Smooth muscle cell (in vitro differentiated cells): Measurements from ENCODE around the gene SUN5. TPM values are rescaled to one million over a fixed set of nuclear protein-coding genes. Genes with fewer than 3 reads are reported as not detected.

Source experiments
- DNase-seq: peaks from one replicate; lab custom pipeline; 2025; ENCODE audit not compliant: unreplicated experiment; lab: John Stamatoyannopoulos, UW
- H2AFZ ChIP-seq: fragments of 200-600 bp; sonication (generic); 2 replicates; pipeline ENCODE4 v1.6.0; 2016; ENCODE audit warnings: antibody characterized with exemption, low read depth, mild to moderate bottlenecking
- H3F3A ChIP-seq: fragments of 200-600 bp; sonication (generic); 2 replicates; pipeline ENCODE4 v1.6.0; 2017; ENCODE audit warnings: antibody characterized with exemption, low read depth
- H3K27ac ChIP-seq: fragments of 200-600 bp; sonication (generic); 2 replicates; pipeline ENCODE4 v1.5.1; 2016; ENCODE audit warnings: low read depth, mild to moderate bottlenecking
- H3K27me3 ChIP-seq: fragments of 200-600 bp; sonication (generic); 2 replicates; pipeline ENCODE4 v1.6.1; 2016; ENCODE audit warnings: low read depth, mild to moderate bottlenecking
- H3K36me3 ChIP-seq: fragments of 200-600 bp; sonication (generic); 2 replicates; pipeline ENCODE4 v1.5.1; 2016; ENCODE audit warnings: low read depth
- H3K4me1 ChIP-seq: fragments of 200-600 bp; sonication (generic); 2 replicates; pipeline ENCODE4 v1.5.1; 2016; ENCODE audit warnings: low read depth
- H3K4me2 ChIP-seq: fragments of 200-600 bp; sonication (generic); 2 replicates; pipeline ENCODE4 v1.6.0; 2016; ENCODE audit warnings: mild to moderate bottlenecking
- H3K4me3 ChIP-seq: fragments of 200-600 bp; sonication (generic); 2 replicates; pipeline ENCODE4 v1.5.1; 2016; ENCODE audit warnings: mild to moderate bottlenecking
- H3K79me2 ChIP-seq: fragments of 200-600 bp; sonication (generic); 2 replicates; pipeline ENCODE4 v1.6.0; 2016; ENCODE audit warnings: low read depth, mild to moderate bottlenecking
- H3K9ac ChIP-seq: fragments of 200-600 bp; sonication (generic); 2 replicates; pipeline ENCODE4 v1.6.0; 2016; ENCODE audit warnings: low read depth
- H3K9me3 ChIP-seq: fragments of 200-600 bp; sonication (generic); replicated peaks from 2 replicates; pipeline ENCODE4 v1.5.1; 2016; ENCODE audit warnings: low read depth
- H4K20me1 ChIP-seq: fragments of 200-600 bp; sonication (generic); 2 replicates; pipeline ENCODE4 v1.6.0; 2016; ENCODE audit warnings: low read depth
- WGBS: methylation state at CpG from one replicate; pipeline ENCODE4 v1.1.7; 2016; ENCODE audit warnings: low lambda C conversion rate; 5-methylcytosine and 5-hydroxymethylcytosine counted together
- polyA plus RNA-seq: library from polyadenylated mRNA; unstranded; fragments of >200 nt; fragmentation: Nextera tagmentation; extraction: Ambion mirVana; gene quantifications from 2 replicates; pipeline ENCODE4 v1.2.1, GENCODE V29; 2016
- total RNA-seq: library from RNA; depleted of rRNA; stranded (reverse); fragments of >200 nt; gene quantifications from 2 replicates; pipeline ENCODE4 v1.2.3, GENCODE V29; 2014
- TF ChIP-seq, protein P1 (sequence below): fragments of 200-600 bp; sonication (generic); IDR thresholded peaks from 2 replicates; pipeline ENCODE4 v1.5.1; 2017; ENCODE audit warnings: borderline replicate concordance, mild to moderate bottlenecking, antibody characterized with exemption; ENCODE audit not compliant: insufficient read depth, poor library complexity, severe bottlenecking

Gene SUN5
- total and polyA plus RNA-seq, 2 experiments from 2014 or later, result not detected

DNA sequence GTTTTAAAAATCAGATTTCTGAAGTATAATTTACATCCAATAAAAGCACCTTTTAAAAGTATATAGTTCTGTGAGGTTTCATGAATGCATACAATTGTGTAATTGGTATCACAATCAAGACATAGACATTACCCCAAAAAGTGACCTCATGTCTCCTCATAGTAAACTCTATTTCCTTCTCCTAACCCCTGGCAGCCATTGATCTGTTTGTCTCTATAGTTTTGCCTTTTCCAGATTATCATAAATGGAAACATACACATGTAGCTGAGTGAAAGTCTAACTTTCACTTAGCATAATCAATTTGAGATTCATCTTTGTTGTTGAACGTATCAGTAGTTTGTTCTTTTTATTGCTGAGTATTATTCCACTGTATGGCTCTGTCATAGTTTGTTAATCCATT is 57.6 kb downstream of the SUN5 start:
- Histone ChIP-seq H3K27me3 (peaks cover 14% of the 10 kb centered on the region), H4K20me1 (no peaks in the 10 kb centered on the region), H3K9ac (no peak overlapping the region), H3K27ac (no peak overlapping the region), H2AFZ (no peak overlapping the region), H3K4me1 (peaks cover 8% of the 10 kb centered on the region), H3K79me2 (no peaks in the 10 kb centered on the region), H3K36me3 (no peaks in the 10 kb centered on the region), H3K4me2 (no peak overlapping the region), H3F3A (no peaks in the 10 kb centered on the region), H3K9me3 (no peaks in the 10 kb centered on the region), H3K4me3 (no peak overlapping the region)
- 91% methylated on average over 1 of the region's 1 CpG for WGBS
- TF ChIP-seq, protein P1, sequence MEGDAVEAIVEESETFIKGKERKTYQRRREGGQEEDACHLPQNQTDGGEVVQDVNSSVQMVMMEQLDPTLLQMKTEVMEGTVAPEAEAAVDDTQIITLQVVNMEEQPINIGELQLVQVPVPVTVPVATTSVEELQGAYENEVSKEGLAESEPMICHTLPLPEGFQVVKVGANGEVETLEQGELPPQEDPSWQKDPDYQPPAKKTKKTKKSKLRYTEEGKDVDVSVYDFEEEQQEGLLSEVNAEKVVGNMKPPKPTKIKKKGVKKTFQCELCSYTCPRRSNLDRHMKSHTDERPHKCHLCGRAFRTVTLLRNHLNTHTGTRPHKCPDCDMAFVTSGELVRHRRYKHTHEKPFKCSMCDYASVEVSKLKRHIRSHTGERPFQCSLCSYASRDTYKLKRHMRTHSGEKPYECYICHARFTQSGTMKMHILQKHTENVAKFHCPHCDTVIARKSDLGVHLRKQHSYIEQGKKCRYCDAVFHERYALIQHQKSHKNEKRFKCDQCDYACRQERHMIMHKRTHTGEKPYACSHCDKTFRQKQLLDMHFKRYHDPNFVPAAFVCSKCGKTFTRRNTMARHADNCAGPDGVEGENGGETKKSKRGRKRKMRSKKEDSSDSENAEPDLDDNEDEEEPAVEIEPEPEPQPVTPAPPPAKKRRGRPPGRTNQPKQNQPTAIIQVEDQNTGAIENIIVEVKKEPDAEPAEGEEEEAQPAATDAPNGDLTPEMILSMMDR, result no peak
- DNase-seq, result no peak

DNA sequence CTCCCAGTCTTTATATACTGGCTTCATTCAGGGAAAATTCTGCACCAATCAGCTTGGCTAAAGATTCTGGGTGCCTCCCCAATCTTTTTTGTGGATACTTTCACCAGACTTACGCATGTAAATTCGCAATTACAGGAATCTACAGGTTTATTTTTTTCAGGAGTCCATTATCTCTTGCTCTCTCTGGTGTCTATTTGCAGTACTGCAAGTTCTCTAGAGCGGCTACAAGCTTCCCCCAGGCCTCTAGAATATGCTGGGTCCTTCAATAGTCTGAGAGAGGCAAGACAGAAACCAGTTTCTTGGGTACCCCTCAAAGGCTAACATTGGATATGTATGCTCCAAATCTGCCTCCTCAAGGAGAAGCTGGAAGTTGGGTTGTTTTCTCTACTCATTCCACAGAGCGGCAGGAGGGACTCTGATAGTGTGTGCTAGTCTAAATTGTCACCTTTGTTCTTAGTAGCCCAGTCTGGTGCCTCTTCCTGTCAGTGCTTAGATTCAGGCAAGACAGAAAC is 58.5 kb downstream of the SUN5 start:
- no peak overlapping the region for H3K4me2 ChIP-seq

DNA sequence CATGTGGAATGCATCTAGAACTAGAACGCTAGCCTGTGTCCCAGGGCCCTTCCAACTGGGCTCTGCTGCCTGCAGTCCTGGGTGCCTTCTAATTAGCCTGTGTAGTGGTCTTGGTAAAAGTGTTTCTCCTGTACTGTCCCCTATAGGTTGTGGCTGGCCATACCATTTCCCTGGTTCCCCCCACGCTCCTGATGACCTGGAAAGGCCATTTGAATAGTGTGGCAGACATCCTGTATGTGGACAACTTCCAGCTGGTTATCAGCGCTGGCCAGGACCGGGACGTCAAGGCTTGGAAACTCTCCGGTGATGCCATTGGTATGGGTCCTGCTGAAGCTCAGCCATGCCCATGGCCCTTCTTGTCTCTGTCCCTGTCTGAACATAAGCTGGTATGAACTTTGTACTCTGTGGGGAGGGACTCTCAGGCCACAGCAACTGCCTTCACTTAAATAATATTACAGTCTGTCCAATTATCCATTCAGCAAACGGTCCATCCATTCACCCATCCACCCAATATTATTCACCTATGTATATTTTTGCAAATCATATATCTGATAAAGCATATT is 60.7 kb downstream of the SUN5 start:
- H3F3A ChIP-seq, result no peaks in the 10 kb centered on the region
- no peaks in the 10 kb centered on the region for H3K36me3 ChIP-seq
- no peaks in the 10 kb centered on the region for H3K27me3 ChIP-seq
- H3K9me3 ChIP-seq, result no peaks in the 10 kb centered on the region
- no peak overlapping the region for H2AFZ ChIP-seq
- no peak overlapping the region for H3K4me3 ChIP-seq
- no peaks in the 10 kb centered on the region for H3K4me1 ChIP-seq
- no peak overlapping the region for H3K4me2 ChIP-seq
- WGBS, result 90% methylated on average over 7 of the region's 7 CpGs
- H4K20me1 ChIP-seq, result no peaks in the 10 kb centered on the region
- no peak overlapping the region for H3K9ac ChIP-seq
- DNase-seq, result no peak
- no peak overlapping the region for H3K27ac ChIP-seq
- no peaks in the 10 kb centered on the region for H3K79me2 ChIP-seq
- TF ChIP-seq, protein P1, result no peak

More for the DNA sequence above, 58.5 kb downstream of the SUN5 start:
- WGBS, result 35% methylated on average over 4 of the region's 4 CpGs
- Histone ChIP-seq H3F3A (no peaks in the 10 kb centered on the region), H4K20me1 (no peaks in the 10 kb centered on the region), H3K9ac (no peak overlapping the region), H3K4me1 (peaks cover 3% of the 10 kb centered on the region), H3K27ac (no peak overlapping the region), H2AFZ (no peak overlapping the region), H3K79me2 (no peaks in the 10 kb centered on the region), H3K9me3 (no peaks in the 10 kb centered on the region), H3K36me3 (no peaks in the 10 kb centered on the region), H3K27me3 (peaks cover 13% of the 10 kb centered on the region), H3K4me3 (no peak overlapping the region)
- DNase-seq, result no peak
- TF ChIP-seq, protein P1, result peak; percentile 59
